Central memory CD8-positive, alpha-beta T cell (primary cell): Measurements from ENCODE around the gene PDE8B.

Source experiments
- ATAC-seq: fragments of 150-1000 bp; cut with Tn5 transposase; replicated peaks from 2 replicates; pipeline ENCODE4 v1.10.0; 2022; ENCODE audit warnings: mild to moderate bottlenecking, moderate FRiP score, moderate number of reproducible peaks; ENCODE audit not compliant: poor library complexity, severe bottlenecking; ENCODE audit errors: extremely low read depth
- DNase-seq, 2 donors: peaks; one replicate each; pipeline ENCODE4 v3.0.0; 2021; ENCODE audit warnings: low spot score in 2 of 2
- H3K27ac Mint-ChIP-seq: one replicate; pipeline ENCODE4 v1.8.0; 2022; ENCODE audit warnings: low read depth, mild to moderate bottlenecking, moderate library complexity, mixed read lengths
- H3K27me3 Mint-ChIP-seq: one replicate; pipeline ENCODE4 v1.8.0; 2022; ENCODE audit warnings: mixed read lengths
- H3K36me3 Mint-ChIP-seq: one replicate; pipeline ENCODE4 v1.8.0; 2022; ENCODE audit warnings: mild to moderate bottlenecking, moderate library complexity, mixed read lengths; ENCODE audit not compliant: insufficient read depth
- H3K4me1 Mint-ChIP-seq: one replicate; pipeline ENCODE4 v1.8.0; 2022; ENCODE audit warnings: mixed read lengths
- H3K4me3 Mint-ChIP-seq: one replicate; pipeline ENCODE4 v1.8.0; 2022; ENCODE audit warnings: mild to moderate bottlenecking, moderate library complexity, mixed read lengths
- H3K9me3 Mint-ChIP-seq: one replicate; pipeline ENCODE4 v1.8.0; 2022; ENCODE audit warnings: mixed read lengths

The PDE8B gene

DNA sequence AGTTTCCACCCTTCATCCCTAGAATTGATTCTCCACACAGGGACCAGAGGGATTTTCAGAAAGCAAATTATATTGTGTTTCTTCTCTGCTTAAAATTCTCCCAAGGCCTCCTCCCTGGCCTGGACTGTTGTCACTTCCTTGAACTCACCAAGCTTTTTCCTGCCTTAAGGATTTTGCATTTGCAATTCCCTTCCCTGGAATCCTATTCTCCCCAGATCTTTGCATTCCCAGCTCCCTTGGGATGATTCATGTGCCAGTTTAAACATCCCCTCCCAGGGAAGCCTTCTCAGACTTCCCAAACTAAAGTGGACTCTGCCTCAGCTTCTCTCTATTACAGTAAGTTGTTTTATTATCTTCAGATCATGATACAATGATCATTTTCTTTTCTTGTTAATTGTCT lies 35.2 kb upstream of the PDE8B start:
- DNase-seq = no peak
- ATAC-seq = no peak
- no peak overlapping the region for H3K27ac Mint-ChIP-seq
- H3K9me3 Mint-ChIP-seq = no peaks in the 10 kb centered on the region
- H3K4me3 Mint-ChIP-seq = no peak overlapping the region
- H3K36me3 Mint-ChIP-seq = no peaks in the 10 kb centered on the region
- H3K27me3 Mint-ChIP-seq = peaks cover 10% of the 10 kb centered on the region
- no peaks in the 10 kb centered on the region for H3K4me1 Mint-ChIP-seq

DNA sequence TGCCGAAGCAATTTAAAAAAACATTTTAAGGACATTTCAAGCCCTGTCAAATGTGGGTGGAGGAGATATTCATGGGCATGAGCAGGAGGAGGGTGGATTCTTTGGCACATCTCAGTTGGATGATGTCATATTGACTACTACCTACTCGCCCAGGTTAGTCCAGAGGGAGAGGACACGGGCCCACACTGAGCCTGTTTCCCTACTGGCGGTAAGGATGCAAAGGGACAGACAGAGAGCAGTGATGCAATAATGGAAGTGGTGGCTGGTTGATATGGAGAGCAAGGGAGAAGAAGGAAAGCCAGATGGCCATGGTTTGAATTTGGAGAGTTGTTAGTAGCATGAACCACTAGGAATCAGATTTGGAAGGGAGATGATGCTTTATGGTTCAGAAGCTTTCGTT lies 34.1 kb upstream of the PDE8B start:
- DNase-seq (no peak), ATAC-seq (no peak)
- H3K4me1 Mint-ChIP-seq = no peaks in the 10 kb centered on the region
- H3K4me3 Mint-ChIP-seq = no peak overlapping the region
- no peak overlapping the region for H3K27ac Mint-ChIP-seq
- H3K36me3 Mint-ChIP-seq = no peaks in the 10 kb centered on the region
- peaks cover 20% of the 10 kb centered on the region for H3K27me3 Mint-ChIP-seq
- H3K9me3 Mint-ChIP-seq = no peaks in the 10 kb centered on the region

DNA sequence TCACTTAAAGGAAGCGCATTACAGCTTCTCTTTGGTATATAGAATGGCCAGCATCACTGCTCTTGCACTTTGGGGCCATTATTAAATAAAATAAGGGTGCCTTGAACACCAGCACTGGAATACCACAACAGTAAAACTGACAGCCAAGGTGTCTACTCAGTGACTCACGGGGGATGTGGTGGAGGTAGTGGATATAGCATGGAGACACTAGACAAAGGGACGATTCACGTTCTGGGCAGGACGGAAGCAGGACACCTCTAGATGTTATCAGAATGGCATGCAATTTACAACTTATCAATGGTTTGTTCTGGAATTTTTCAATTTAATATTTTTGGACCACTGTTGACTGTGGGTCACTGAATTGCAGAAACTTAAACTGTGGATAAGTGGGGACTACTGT lies 32.9 kb upstream of the PDE8B start:
- ATAC-seq = no peak
- DNase-seq = no peak
- Mint-ChIP-seq H3K4me1 (no peaks in the 10 kb centered on the region), H3K9me3 (no peaks in the 10 kb centered on the region), H3K27ac (no peak overlapping the region), H3K27me3 (peaks cover 29% of the 10 kb centered on the region), H3K36me3 (no peaks in the 10 kb centered on the region), H3K4me3 (no peak overlapping the region)

DNA sequence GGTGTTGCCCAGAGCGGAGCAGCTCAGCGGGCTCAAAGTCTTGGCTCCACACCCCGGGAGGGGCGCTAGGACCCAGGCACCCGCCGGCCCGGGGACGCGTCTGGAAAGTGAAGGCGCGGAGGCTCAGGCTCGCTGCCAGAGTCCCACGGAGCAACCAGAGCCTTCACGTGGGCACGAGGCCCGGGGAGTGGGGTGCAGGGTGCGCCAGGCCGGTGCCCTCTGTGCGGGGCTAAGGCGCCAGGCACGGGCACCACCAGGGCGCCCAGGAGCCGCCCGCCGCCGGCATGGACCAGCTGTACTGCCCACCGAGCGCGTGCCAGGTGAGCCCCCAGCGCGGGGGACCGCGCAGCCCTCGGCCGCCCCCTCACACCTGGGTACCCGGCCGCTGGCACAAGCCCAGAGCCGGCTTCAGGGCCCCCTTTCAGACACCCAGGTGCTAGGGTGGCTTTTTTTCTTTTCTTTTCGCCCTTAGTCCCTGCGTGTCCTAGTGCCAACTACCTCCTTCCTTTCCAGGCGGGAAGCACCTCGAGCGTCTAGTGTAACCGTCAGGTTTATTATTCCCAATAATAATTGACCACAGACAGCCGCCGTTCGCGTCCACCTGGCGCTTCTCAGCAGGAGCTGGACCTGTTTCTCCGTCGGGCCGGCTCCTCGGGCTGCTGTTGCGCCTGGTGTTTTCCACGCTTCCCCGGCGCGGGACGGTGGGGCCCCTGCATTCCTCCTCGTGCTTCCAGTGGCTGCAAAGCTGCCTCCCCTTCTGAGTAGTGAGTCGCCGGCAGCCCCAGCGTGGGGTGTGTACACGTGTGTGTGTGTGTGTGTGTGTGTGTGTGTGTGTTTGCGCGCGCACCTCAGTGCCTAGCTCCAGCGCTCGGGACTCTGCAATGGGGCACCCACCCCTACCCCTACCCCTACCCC lies 30.1 kb upstream of the PDE8B start:
- no peak overlapping the region for H3K27ac Mint-ChIP-seq
- no peaks in the 10 kb centered on the region for H3K4me1 Mint-ChIP-seq
- no peak for ATAC-seq
- no peak overlapping the region for H3K4me3 Mint-ChIP-seq
- no peak for DNase-seq
- no peaks in the 10 kb centered on the region for H3K36me3 Mint-ChIP-seq
- H3K27me3 Mint-ChIP-seq = peaks cover 44% of the 10 kb centered on the region
- H3K9me3 Mint-ChIP-seq = no peaks in the 10 kb centered on the region

DNA sequence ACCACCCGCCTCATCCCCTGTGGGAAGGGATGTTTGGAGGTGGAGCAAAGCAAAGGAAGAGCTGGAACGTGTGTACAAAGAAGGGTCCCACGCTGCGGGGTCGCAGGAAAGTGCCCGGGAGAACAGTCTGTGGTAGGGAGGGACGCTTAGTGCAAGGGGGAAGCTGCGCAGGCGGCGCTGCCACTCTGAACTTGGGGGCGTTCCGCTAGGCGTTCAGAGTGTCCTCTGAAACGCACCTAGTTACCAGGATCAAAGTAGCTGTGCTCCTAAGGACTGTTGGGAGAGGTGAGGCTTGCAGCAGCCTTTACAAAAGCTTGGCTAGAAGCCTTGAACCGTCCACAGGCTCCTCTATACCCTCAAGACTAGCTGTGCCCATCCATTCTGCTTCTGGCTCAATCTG lies 29.3 kb upstream of the PDE8B start:
- no peak overlapping the region for H3K4me3 Mint-ChIP-seq
- no peak for ATAC-seq
- no peaks in the 10 kb centered on the region for H3K9me3 Mint-ChIP-seq
- no peaks in the 10 kb centered on the region for H3K4me1 Mint-ChIP-seq
- H3K27me3 Mint-ChIP-seq = peaks cover 52% of the 10 kb centered on the region
- no peak for DNase-seq
- H3K36me3 Mint-ChIP-seq = no peaks in the 10 kb centered on the region
- no peak overlapping the region for H3K27ac Mint-ChIP-seq

DNA sequence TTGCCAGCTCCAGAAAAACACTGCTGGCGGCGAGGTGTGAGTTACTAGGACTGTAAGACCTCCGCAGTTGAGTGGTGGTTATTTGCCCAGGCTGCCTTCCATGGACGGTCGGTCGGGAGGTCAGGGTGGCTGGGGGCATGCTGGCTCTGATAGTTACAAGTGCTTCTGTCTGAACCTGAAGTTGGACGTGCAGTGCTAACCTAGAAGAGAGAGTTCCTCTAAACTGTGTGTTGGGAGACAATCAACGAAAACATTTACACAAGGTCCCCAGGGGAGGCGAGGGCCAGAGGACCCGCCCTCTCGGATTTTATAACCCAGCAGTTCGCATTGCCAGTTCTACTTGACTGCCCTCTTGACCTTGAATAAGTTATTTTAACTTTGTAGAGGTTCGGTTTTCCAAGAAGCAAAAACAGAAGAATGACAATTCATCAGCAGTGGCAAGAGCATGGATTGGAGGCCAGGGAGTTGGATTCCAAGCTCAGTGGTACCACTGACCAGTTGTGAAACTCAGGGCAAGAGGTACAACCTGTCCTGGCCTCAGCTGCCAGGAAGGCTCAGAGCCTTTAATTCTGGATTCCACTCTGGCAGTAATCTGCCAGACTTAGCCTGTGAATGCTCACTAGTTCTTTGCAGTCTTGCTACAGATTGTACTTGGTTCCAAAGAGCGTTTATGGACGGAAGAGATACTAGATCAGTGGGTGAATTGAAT lies 28.7 kb upstream of the PDE8B start:
- no peak for ATAC-seq
- Mint-ChIP-seq H3K27me3 (peaks cover 58% of the 10 kb centered on the region), H3K27ac (no peak overlapping the region), H3K36me3 (no peaks in the 10 kb centered on the region), H3K4me3 (no peak overlapping the region), H3K9me3 (no peaks in the 10 kb centered on the region), H3K4me1 (no peaks in the 10 kb centered on the region)
- DNase-seq = no peak

DNA sequence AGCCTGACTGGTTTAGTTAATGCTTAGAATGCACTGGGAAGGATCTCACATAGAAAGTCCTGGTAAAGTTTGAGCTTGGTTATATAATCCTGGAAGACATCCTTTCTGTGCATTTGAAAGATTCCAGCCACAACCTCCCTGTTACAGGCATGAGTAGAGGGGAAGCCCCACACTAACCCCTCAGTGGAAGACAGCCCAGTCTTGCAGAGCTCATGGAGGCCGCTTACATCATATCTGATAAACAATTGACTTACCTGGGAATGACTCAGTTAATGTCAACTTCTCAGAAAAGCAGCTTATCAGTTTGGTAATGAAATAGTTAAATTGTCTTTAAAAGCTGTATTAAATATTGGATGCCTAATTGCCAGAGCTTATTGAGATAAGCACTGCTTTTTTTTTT lies 28.1 kb upstream of the PDE8B start:
- Mint-ChIP-seq H3K36me3 (no peaks in the 10 kb centered on the region), H3K27ac (no peak overlapping the region), H3K4me1 (no peaks in the 10 kb centered on the region), H3K4me3 (no peak overlapping the region), H3K9me3 (no peaks in the 10 kb centered on the region), H3K27me3 (peaks cover 61% of the 10 kb centered on the region)
- ATAC-seq (no peak), DNase-seq (no peak)

DNA sequence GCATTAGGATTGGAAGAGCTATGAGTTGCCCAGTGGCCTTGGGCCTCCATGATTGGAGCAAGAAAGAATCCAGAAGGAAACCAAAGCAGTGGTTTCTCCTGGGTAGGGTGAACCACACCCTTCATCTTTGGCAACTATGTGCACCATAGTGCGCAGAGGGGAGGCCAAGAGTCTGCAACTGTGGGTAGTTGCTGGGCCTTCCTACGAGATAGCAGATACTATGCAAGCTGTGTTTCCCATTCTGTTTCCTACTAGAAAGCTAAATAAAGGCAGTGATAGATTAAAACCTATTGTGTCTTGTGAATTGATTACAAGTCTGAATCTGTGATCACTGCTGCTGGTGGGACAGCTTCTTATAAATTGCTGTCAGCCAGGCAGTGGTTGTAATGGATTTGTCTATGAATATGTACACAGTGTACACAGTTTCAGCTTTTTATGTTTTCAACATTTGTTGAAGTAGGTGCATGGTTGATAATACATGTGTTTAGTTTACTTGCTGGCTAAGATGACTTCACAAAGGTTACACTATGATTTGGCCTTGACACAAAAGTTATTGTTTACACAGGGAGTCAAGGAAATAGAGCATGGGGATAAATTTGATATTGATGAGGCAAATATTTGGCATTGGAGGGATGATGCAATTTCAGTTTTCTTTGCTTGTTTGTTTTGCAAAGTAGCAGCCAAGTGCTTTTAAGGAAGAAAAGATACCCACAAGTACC lies 23.7 kb upstream of the PDE8B start:
- no peak for ATAC-seq
- Mint-ChIP-seq H3K36me3 (no peaks in the 10 kb centered on the region), H3K27ac (no peak overlapping the region), H3K4me1 (no peaks in the 10 kb centered on the region), H3K4me3 (no peak overlapping the region), H3K9me3 (no peaks in the 10 kb centered on the region), H3K27me3 (peaks cover 59% of the 10 kb centered on the region)
- no peak for DNase-seq

DNA sequence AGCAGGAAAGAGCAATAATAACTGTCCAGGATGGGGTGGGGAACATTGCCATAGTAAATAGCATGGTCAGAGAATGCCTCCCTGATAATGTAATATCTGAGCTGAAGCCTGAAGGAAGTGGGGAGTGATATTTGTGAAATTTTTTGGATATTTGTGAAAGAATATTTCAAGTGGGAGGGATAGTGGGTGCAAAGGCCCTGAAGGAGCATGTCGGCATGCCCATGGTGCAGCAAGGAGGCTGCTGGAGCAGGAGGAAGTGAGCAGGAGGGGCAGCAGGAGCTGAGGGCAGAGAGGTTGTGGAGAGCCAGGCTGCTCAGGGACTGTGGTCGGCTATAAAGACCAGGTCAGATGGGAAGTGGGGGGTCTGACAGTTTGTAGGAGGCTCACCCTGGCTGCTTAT lies 21.1 kb upstream of the PDE8B start:
- Mint-ChIP-seq H3K4me1 (no peaks in the 10 kb centered on the region), H3K4me3 (no peak overlapping the region), H3K36me3 (no peaks in the 10 kb centered on the region), H3K9me3 (no peaks in the 10 kb centered on the region), H3K27ac (no peak overlapping the region), H3K27me3 (peaks cover 45% of the 10 kb centered on the region)
- no peak for ATAC-seq
- DNase-seq = no peak

DNA sequence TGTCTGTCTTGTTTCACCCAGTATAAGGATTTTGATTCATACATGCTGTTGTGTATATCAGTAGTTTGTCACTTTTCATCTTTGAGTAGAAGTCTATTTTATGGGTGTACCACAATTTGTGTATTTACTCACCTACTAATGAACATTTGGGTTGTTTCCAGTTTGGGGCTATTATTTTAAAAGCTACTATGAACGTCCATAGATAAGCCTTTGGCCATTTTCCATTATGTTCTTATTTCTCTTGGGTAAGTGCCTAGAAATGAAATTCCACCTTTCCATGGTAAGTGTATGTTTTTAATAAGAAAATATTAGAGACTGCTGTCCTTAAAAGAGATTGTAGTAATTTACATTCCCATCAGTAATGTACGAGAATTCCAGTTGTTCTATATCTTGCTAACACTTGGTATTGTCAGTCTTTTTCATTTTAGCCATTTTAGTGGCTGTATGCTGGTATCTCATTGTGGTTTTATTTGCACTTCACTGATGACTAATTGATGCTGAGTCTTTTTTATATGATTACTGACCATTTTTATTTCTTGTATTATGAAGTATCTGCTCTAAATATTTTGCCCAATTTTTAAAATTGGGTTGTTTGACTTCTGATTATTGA lies 17.9 kb upstream of the PDE8B start:
- Mint-ChIP-seq H3K27me3 (peaks cover 56% of the 10 kb centered on the region), H3K36me3 (no peaks in the 10 kb centered on the region), H3K27ac (no peak overlapping the region), H3K4me3 (no peak overlapping the region), H3K4me1 (no peaks in the 10 kb centered on the region), H3K9me3 (no peaks in the 10 kb centered on the region)
- ATAC-seq = no peak
- no peak for DNase-seq

DNA sequence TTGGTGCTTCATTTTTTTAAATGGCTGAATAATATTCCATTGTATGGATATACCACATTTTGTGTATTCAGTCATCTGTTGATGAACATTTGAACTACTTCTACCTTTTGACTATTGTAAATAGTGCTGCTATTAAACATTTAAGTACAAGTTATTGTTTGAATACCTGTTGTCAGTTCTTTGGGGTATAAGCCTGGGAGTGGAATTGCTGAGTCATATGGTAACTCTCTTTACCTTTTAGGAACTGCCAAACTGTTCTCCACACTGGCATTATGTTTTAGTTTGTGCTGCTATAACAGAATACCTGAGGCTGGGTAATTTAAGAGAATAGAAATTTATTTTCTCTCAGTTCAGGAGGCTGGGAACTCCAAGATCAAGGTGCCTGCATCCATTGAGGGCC lies 15.7 kb upstream of the PDE8B start:
- H3K27me3 Mint-ChIP-seq = peaks cover 56% of the 10 kb centered on the region
- DNase-seq (no peak), ATAC-seq (no peak)
- no peak overlapping the region for H3K27ac Mint-ChIP-seq
- no peaks in the 10 kb centered on the region for H3K9me3 Mint-ChIP-seq
- no peak overlapping the region for H3K4me3 Mint-ChIP-seq
- H3K4me1 Mint-ChIP-seq = no peaks in the 10 kb centered on the region
- H3K36me3 Mint-ChIP-seq = no peaks in the 10 kb centered on the region

DNA sequence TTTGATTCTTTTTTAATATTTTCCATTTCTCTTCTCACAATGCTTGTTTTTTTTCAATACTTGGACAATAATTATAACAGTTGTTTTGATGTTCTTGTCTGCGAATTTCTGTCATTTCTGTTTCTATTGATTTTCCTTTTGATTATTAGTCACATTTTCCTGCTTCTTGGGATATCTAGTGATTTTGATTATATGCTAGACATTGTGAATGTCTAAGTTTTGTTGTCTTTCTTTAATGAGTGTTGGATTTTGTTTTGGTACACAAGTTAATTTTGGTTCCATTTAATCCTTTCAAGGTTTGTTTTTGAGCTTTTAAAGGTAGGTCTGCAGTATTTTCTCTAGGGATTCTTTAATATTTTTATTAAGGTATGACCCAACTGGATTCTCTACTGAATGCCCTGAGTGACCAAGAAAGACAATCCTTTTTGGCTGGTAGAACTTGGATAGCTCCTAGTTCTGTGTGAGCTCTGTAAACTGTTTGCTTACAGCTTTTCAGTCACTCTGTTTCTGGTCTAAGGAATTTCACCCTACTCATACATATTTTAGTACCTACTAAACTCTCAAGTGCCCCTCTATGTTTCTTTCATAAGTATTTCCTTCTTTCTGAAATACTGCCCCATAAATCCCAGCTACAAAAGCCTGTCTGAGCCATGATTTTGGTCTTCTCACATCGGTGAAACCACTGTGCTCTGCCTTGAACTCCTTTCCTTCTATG lies 12.5 kb upstream of the PDE8B start:
- H3K4me1 Mint-ChIP-seq = no peaks in the 10 kb centered on the region
- H3K36me3 Mint-ChIP-seq = no peaks in the 10 kb centered on the region
- DNase-seq = no peak
- no peaks in the 10 kb centered on the region for H3K9me3 Mint-ChIP-seq
- no peak for ATAC-seq
- peaks cover 63% of the 10 kb centered on the region for H3K27me3 Mint-ChIP-seq
- no peak overlapping the region for H3K4me3 Mint-ChIP-seq
- H3K27ac Mint-ChIP-seq = no peak overlapping the region
